H9 (cell line): Measurements from ENCODE around the gene B3GAT3. TPM values are rescaled to one million over a fixed set of nuclear protein-coding genes. Genes with fewer than 3 reads are reported as not detected.
A peak's percentile ranks its signal among the peaks of the same experiment; 100 is the strongest.

ENCODE experiments used
- DNase-seq: peaks from one replicate; pipeline ENCODE4 v3.0.0-alpha.2; 2017
- H2AFZ ChIP-seq: one replicate; pipeline ENCODE4 v1.6.1; 2013; ENCODE audit warnings: mild to moderate bottlenecking, low read length, control low read depth, moderate library complexity
- H2AK5ac ChIP-seq: 2 replicates; pipeline ENCODE4 v1.6.1; 2013; ENCODE audit warnings: low read length, control low read depth, mixed read lengths; ENCODE audit not compliant: insufficient read length
- H2BK120ac ChIP-seq: one replicate; pipeline ENCODE4 v1.6.1; 2013; ENCODE audit warnings: low read depth, mild to moderate bottlenecking, low read length, control low read depth, inconsistent platforms; ENCODE audit not compliant: poor library complexity, severe bottlenecking
- H2BK12ac ChIP-seq: 2 replicates; pipeline ENCODE4 v1.6.1; 2013; ENCODE audit warnings: low read length, control low read depth, mixed read lengths, low read depth; ENCODE audit not compliant: insufficient read length
- H2BK15ac ChIP-seq: 2 replicates; pipeline ENCODE4 v1.6.1; 2013; ENCODE audit warnings: low read depth, low read length, control low read depth
- H2BK20ac ChIP-seq: one replicate; pipeline ENCODE4 v1.6.1; 2013; ENCODE audit warnings: low read depth, mild to moderate bottlenecking, low read length, control low read depth, inconsistent platforms; ENCODE audit not compliant: poor library complexity, severe bottlenecking
- H2BK5ac ChIP-seq: 2 replicates; pipeline ENCODE4 v1.6.1; 2013; ENCODE audit warnings: low read length, control low read depth, mixed read lengths; ENCODE audit not compliant: insufficient read length
- H3K14ac ChIP-seq: 2 replicates; pipeline ENCODE4 v1.6.1; 2013; ENCODE audit warnings: low read length, control low read depth; ENCODE audit not compliant: insufficient read depth
- H3K18ac ChIP-seq: 2 replicates; pipeline ENCODE4 v1.6.1; 2013; ENCODE audit warnings: low read depth, mild to moderate bottlenecking, mixed read lengths, low read length, control low read depth; ENCODE audit not compliant: insufficient read length
- H3K23ac ChIP-seq: 2 replicates; pipeline ENCODE4 v1.6.1; 2013; ENCODE audit warnings: low read length, control low read depth, mixed read lengths, low read depth; ENCODE audit not compliant: insufficient read length
- H3K23me2 ChIP-seq: 2 replicates; pipeline ENCODE4 v1.6.1; 2013; ENCODE audit warnings: low read depth, mild to moderate bottlenecking, mixed read lengths, low read length, control low read depth; ENCODE audit not compliant: insufficient read length, poor library complexity, severe bottlenecking
- H3K27ac ChIP-seq: 2 replicates; pipeline ENCODE4 v1.5.1; 2013; ENCODE audit warnings: low read length, control low read depth, mixed read lengths, low read depth; ENCODE audit not compliant: insufficient read length
- H3K27me3 ChIP-seq: 2 replicates; pipeline ENCODE4 v1.6.1; 2013; ENCODE audit warnings: low read length, control low read depth, inconsistent platforms; ENCODE audit not compliant: insufficient read depth
- H3K4ac ChIP-seq: 2 replicates; pipeline ENCODE4 v1.6.1; 2013; ENCODE audit warnings: low read depth, mild to moderate bottlenecking, control low read depth, inconsistent platforms, low read length, moderate library complexity
- H3K4me1 ChIP-seq: 2 replicates; pipeline ENCODE4 v1.6.1; 2013; ENCODE audit warnings: low read length, control low read depth, inconsistent platforms; ENCODE audit not compliant: insufficient read depth
- H3K4me2 ChIP-seq: 2 replicates; pipeline ENCODE4 v1.6.1; 2013; ENCODE audit warnings: low read length, control low read depth, mixed read lengths; ENCODE audit not compliant: insufficient read length, insufficient read depth
- H3K56ac ChIP-seq: 2 replicates; pipeline ENCODE4 v1.6.1; 2013; ENCODE audit warnings: low read depth, mild to moderate bottlenecking, mixed read lengths, low read length, control low read depth; ENCODE audit not compliant: insufficient read length
- H3K79me1 ChIP-seq: 2 replicates; pipeline ENCODE4 v1.6.1; 2013; ENCODE audit warnings: low read depth, mild to moderate bottlenecking, moderate library complexity, low read length, control low read depth, inconsistent platforms; ENCODE audit not compliant: insufficient read depth, poor library complexity, severe bottlenecking
- H3K79me2 ChIP-seq: 2 replicates; pipeline ENCODE4 v1.6.1; 2013; ENCODE audit warnings: low read length, control low read depth, inconsistent platforms; ENCODE audit not compliant: insufficient read depth
- H3K9ac ChIP-seq: 2 replicates; pipeline ENCODE4 v1.6.1; 2013; ENCODE audit warnings: low read length, control low read depth, mixed read lengths; ENCODE audit not compliant: insufficient read length; ENCODE audit errors: extremely low read depth
- H3K9me3 ChIP-seq: one replicate; pipeline ENCODE4 v1.6.1; 2013; ENCODE audit warnings: low read depth, low read length, inconsistent platforms; ENCODE audit not compliant: control insufficient read depth
- H3T11ph ChIP-seq: one replicate; pipeline ENCODE4 v1.6.1; 2013; ENCODE audit warnings: mild to moderate bottlenecking, low read length, control low read depth, inconsistent platforms
- H4K20me1 ChIP-seq: one replicate; pipeline ENCODE4 v1.6.1; 2013; ENCODE audit not compliant: control insufficient read depth, insufficient read length, insufficient read depth
- H4K5ac ChIP-seq: 2 replicates; pipeline ENCODE4 v1.6.1; 2013; ENCODE audit warnings: low read depth, mild to moderate bottlenecking, mixed read lengths, low read length, control low read depth; ENCODE audit not compliant: insufficient read length
- H4K8ac ChIP-seq: replicated peaks from 2 replicates; pipeline ENCODE4 v1.6.1; 2013; ENCODE audit warnings: low read length, control low read depth, mixed read lengths, low read depth; ENCODE audit not compliant: insufficient read length
- H4K91ac ChIP-seq: 2 replicates; pipeline ENCODE4 v1.6.1; 2013; ENCODE audit warnings: low read depth, mild to moderate bottlenecking, moderate library complexity, mixed read lengths, low read length, control low read depth; ENCODE audit not compliant: insufficient read length
- H3K27ac Mint-ChIP-seq, 3 experiments: 2 replicates in 2 of 3; 3 replicates in 1 of 3; pipeline ENCODE4 v1.8.0; 2020 to 2021; ENCODE audit warnings: mixed read lengths in 3 of 3, mild to moderate bottlenecking in 1 of 3, moderate library complexity in 1 of 3
- H3K27me3 Mint-ChIP-seq: 2 replicates; pipeline ENCODE4 v1.8.0; 2021; ENCODE audit warnings: low read depth, mild to moderate bottlenecking, moderate library complexity, mixed read lengths
- H3K36me3 Mint-ChIP-seq, 3 experiments: 2 replicates in 2 of 3; 3 replicates in 1 of 3; pipeline ENCODE4 v1.8.0; 2020 to 2021; ENCODE audit warnings: low read depth in 3 of 3, mixed read lengths in 3 of 3; ENCODE audit not compliant: insufficient read depth in 1 of 3
- H3K4me1 Mint-ChIP-seq, 2 experiments: 2 replicates each; pipeline ENCODE4 v1.8.0; 2020; ENCODE audit warnings: mixed read lengths in 2 of 2
- H3K4me3 Mint-ChIP-seq, 2 experiments: 2 replicates in 1 of 2; 3 replicates in 1 of 2; pipeline ENCODE4 v1.8.0; 2020 to 2021; ENCODE audit warnings: mild to moderate bottlenecking in 2 of 2, mixed read lengths in 2 of 2, moderate library complexity in 1 of 2
- H3K9me3 Mint-ChIP-seq, 2 experiments: 2 replicates in 1 of 2; 3 replicates in 1 of 2; pipeline ENCODE4 v1.8.0; 2020; ENCODE audit warnings: mild to moderate bottlenecking in 2 of 2, mixed read lengths in 2 of 2, moderate library complexity in 1 of 2
- WGBS: extraction: QIAGEN DNeasy Blood & Tissue Kit; methylation state at CpG from one replicate; pipeline ENCODE4 v1.1.7; 2013; ENCODE audit warnings: missing lambda C conversion rate, low lambda C conversion rate, mixed read lengths; ENCODE audit not compliant: insufficient read length; ENCODE audit errors: extremely low coverage; 5-methylcytosine and 5-hydroxymethylcytosine counted together
- total RNA-seq: library from RNA; stranded (reverse); gene quantifications from 2 replicates; pipeline ENCODE4 v1.2.1, GENCODE V29; 2021
- TF ChIP-seq, protein P1 (sequence below): fragments of 200-600 bp; sonication (generic); conservative IDR thresholded peaks from 3 replicates; pipeline ENCODE4 v1.8.0; 2021; ENCODE audit warnings: antibody characterized with exemption, mild to moderate bottlenecking

B3GAT3 gene
- total RNA-seq, 1 experiment from 2014 or later: 30.8 TPM

- Histone ChIP-seq H4K5ac (no peak overlapping the region), H2BK12ac (no peak overlapping the region), H3T11ph (no peak overlapping the region), H3K27me3 (no peaks in the 10 kb centered on the region), H3K23ac (no peak overlapping the region), H3K23me2 (peaks cover 11% of the 10 kb centered on the region), H4K20me1 (no peaks in the 10 kb centered on the region), H3K56ac (no peak overlapping the region), H3K4me1 (no peaks in the 10 kb centered on the region), H3K4ac (no peak overlapping the region), H3K9ac (no peak overlapping the region), H3K79me1 (peaks cover 8% of the 10 kb centered on the region), H2BK15ac (no peak overlapping the region), H2BK20ac (no peak overlapping the region), H2BK120ac (no peak overlapping the region), H4K8ac (no peak overlapping the region), H3K79me2 (peaks cover 16% of the 10 kb centered on the region; the same call in 1 of the 2 replicates), H2AK5ac (no peak overlapping the region), H3K14ac (no peak overlapping the region), H2BK5ac (no peak overlapping the region), H4K91ac (no peak overlapping the region), H3K9me3 (no peaks in the 10 kb centered on the region), H2AFZ (no peak overlapping the region), H3K18ac (no peak overlapping the region), H3K4me2 (no peak overlapping the region), H3K27ac (no peak overlapping the region)
- no peaks in the 10 kb centered on the region for H3K27me3 Mint-ChIP-seq
- TF ChIP-seq, protein P1, sequence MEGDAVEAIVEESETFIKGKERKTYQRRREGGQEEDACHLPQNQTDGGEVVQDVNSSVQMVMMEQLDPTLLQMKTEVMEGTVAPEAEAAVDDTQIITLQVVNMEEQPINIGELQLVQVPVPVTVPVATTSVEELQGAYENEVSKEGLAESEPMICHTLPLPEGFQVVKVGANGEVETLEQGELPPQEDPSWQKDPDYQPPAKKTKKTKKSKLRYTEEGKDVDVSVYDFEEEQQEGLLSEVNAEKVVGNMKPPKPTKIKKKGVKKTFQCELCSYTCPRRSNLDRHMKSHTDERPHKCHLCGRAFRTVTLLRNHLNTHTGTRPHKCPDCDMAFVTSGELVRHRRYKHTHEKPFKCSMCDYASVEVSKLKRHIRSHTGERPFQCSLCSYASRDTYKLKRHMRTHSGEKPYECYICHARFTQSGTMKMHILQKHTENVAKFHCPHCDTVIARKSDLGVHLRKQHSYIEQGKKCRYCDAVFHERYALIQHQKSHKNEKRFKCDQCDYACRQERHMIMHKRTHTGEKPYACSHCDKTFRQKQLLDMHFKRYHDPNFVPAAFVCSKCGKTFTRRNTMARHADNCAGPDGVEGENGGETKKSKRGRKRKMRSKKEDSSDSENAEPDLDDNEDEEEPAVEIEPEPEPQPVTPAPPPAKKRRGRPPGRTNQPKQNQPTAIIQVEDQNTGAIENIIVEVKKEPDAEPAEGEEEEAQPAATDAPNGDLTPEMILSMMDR: no peak
- no peaks in the 10 kb centered on the region for H3K9me3 Mint-ChIP-seq
- peaks cover 33 to 34% of the 10 kb centered on the region in 2 experiments for H3K4me1 Mint-ChIP-seq
- no peak overlapping the region for H3K4me3 Mint-ChIP-seq
- peak overlapping the region in 1 of 3 experiments; percentile 23; a peak in 1 of 7 replicates for H3K27ac Mint-ChIP-seq
- WGBS: no CpG with 5 or more reads among the region's 1 CpG
- peaks cover 72 to 88% (median 86%) of the 10 kb centered on the region in 3 experiments for H3K36me3 Mint-ChIP-seq
- DNase-seq: no peak
Observed at GRCh38 chr11:62569611-62570010, 52.2 kb downstream of the B3GAT3 start.
